Medulla oblongata (tissue), 1 donor: Measurements from ENCODE around the gene TBC1D26.
"Not testable (repeated sequence)": the region's sequence is repeated elsewhere in the genome, so short reads cannot be mapped to it uniquely, and the experiment has no call there.

Experiments used
- DNase-seq: peaks from one replicate; pipeline ENCODE4 v3.0.0-alpha.2; 2015; ENCODE audit errors: extremely low spot score

Gene TBC1D26

GRCh38 chr17:15744074-15744676 lies 12.1 kb downstream of the TBC1D26 start:
- DNase-seq = no peak

GRCh38 chr17:15744885-15745284 lies 12.8 kb downstream of the TBC1D26 start:
- DNase-seq = no peak

- DNase-seq = not testable (repeated sequence)
Measured at GRCh38 chr17:15749403-15749802, 17.3 kb downstream of the TBC1D26 start.

- DNase-seq = not testable (repeated sequence)
Measured at GRCh38 chr17:15768865-15769533, 36.9 kb downstream of the TBC1D26 start.

- not testable (repeated sequence) for DNase-seq
Measured at GRCh38 chr17:15770679-15771078, 38.6 kb downstream of the TBC1D26 start.

- DNase-seq = no peak
Measured at GRCh38 chr17:15776871-15777270, 44.8 kb downstream of the TBC1D26 start.

- no peak for DNase-seq
Measured at GRCh38 chr17:15777297-15777696, 45.2 kb downstream of the TBC1D26 start.

- no peak for DNase-seq
Measured at GRCh38 chr17:15777717-15778116, 45.6 kb downstream of the TBC1D26 start.

GRCh38 chr17:15779119-15779518 lies 47.0 kb downstream of the TBC1D26 start:
- DNase-seq = no peak

GRCh38 chr17:15780188-15780587 lies 48.1 kb downstream of the TBC1D26 start:
- no peak for DNase-seq

GRCh38 chr17:15782866-15783265 lies 50.8 kb downstream of the TBC1D26 start:
- DNase-seq = peak; percentile 14

GRCh38 chr17:15783461-15783860 lies 51.4 kb downstream of the TBC1D26 start:
- DNase-seq = no peak

- DNase-seq = peak; percentile 5
Measured at GRCh38 chr17:15784351-15784750, 52.3 kb downstream of the TBC1D26 start.

- not testable (repeated sequence) for DNase-seq
Measured at GRCh38 chr17:15787363-15788075, 55.4 kb downstream of the TBC1D26 start.

GRCh38 chr17:15788365-15788764 lies 56.3 kb downstream of the TBC1D26 start:
- DNase-seq = not testable (repeated sequence)
